GM19328 (cell line): ENCODE measurements around the gene MRPS30.
"Not testable (repeated sequence)": the region's sequence is repeated elsewhere in the genome, so short reads cannot be mapped to it uniquely, and the experiment has no call there.

Source experiments
- ATAC-seq: cut with Tn5 transposase; IDR thresholded peaks from one replicate; pipeline ENCODE4 v1.9.1; 2021; ENCODE audit warnings: mild to moderate bottlenecking, moderate library complexity; ENCODE audit not compliant: unreplicated experiment

Gene MRPS30

DNA sequence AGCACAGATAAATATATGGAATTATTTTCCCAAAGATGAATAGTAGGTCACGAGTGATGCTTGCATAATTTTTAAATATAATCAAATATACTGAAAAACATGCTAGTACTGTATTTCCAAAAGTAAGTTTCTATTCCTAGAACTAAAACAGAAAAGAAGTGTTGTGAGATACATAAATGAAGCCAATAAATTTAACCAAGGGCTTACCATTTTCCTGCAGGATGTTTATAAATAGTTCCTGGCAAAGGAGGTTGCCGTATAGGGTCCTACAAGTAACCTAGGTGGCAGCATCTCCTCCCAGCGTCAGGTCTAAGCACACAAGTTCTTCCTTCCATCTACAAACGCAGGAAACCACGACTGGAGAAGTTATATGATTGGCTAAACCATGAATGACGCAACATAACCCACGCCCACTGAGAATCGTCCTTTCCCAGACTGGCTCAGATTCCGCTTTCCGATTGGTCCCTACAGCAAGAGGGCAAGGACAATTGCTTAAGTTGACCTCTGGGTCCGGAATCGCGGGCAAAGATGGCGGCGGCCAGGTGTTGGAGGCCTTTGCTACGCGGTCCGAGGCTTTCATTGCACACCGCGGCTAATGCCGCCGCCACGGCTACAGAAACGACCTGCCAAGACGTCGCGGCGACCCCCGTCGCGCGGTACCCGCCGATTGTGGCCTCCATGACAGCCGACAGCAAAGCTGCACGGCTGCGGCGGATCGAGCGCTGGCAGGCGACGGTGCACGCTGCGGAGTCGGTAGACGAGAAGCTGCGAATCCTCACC is at the start of gene MRPS30:
TSS of gene MRPS30 (plus strand) at position 513 of the 780 bp plus-strand sequence. CDS start at position 529, 16 bp downstream.
- ATAC-seq = peak; percentile 98

DNA sequence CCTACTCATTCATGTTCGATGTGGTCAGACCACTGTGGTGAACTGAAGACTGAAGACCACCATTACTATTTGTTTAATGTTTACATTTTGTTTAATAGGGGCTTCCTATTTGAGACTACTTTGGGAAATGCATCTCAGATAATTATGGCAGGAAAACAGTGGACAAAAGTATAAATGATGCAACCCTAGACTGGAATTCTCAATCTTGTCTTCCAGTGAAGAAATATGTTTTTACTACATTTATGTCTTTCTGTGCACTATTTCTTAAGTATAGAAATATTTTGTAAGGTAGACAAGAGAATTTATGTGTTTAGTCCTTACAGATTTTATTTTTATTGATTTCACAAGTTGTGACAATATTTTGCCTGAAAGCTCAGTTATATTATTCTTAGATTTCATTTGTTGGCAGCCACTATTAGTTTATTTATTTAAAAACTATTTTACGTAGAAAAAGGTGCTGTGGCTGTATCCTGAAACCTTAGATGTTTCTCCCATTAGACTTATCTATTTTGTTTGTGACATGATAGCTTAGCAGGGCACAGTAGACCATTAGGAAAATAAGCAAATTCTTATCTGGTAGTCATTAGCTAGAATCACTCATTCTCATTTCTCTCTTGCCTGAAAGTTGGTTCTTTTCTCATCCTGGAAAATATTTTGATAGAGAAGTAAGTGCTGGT is 39.4 kb upstream of the MRPS30 start:
- no peak for ATAC-seq

DNA sequence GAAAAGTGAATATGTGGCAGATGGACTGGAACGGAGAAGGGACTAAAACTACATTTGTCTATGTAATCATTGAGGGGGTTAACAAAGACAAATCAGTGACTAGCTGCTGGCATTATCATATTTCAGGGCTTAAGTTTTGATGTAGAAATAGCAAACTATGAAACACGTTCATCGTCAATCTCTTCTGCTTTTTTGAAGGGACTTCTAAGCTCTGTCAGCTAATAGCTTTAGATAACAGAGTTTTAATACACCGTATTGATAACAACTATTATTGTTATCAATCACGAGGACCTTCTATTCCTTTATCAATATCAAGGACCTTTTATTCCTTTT is 38.9 kb upstream of the MRPS30 start:
- ATAC-seq = no peak

DNA sequence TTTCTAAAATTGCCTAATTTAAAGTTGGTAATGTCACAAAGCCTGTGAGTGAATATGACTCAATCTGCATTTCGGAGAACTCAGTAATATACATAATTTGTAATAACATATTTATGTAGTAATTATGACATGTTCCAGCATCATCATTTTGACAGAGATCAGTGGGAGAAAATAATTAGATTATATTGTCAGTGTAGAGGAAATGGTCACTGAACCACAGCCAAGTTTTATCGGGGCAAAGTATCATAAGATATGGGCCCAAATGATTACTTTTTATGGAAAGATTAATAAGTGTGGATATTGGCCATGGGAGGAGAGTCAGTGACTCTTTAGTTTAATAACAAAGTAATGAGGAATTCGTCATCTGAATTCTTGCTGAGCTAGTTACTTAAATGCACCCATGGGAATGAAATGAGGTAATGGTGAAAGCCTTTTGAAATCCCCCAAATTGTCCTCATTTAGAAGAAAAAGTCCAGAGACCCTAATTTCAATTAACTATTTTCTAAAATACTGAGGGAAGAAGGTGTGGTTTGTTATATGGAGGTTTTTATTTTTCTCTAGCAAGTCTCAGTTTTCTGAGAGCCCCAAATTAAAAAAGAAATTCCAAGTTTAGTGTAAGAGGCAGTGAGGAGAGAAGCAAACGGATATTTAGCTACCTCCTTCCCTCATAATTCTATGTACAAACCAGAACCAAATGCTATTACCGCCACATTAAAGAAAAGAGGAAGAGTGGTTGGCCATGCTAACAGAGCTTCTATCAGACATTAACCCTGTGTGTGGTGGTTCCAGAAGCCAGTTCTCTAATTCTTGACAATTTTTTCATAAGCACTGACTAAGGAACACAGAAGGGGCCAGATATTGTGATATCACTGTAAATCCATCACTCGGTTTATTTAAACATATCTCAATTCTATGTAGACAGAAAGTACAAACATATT is 37.7 kb upstream of the MRPS30 start:
- no peak for ATAC-seq

DNA sequence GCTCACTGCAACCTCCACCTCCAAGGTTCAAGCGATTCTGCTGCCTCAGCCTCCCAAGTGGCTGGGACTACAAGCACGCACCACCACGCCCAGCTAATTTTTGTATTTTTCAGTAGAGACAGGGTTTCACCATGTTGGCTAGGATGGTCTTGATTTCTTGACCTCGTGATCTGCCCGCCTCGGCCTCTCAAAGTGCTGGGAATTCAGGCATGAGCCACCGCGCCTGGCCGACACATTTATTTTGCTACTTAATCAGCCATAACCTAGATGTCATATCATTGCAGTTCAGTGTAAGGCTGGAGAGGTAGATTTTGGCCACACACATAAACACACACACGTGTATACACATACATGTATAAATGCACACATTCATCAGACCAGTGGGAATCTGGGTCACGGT is 36.4 kb upstream of the MRPS30 start:
- ATAC-seq = not testable (repeated sequence)

DNA sequence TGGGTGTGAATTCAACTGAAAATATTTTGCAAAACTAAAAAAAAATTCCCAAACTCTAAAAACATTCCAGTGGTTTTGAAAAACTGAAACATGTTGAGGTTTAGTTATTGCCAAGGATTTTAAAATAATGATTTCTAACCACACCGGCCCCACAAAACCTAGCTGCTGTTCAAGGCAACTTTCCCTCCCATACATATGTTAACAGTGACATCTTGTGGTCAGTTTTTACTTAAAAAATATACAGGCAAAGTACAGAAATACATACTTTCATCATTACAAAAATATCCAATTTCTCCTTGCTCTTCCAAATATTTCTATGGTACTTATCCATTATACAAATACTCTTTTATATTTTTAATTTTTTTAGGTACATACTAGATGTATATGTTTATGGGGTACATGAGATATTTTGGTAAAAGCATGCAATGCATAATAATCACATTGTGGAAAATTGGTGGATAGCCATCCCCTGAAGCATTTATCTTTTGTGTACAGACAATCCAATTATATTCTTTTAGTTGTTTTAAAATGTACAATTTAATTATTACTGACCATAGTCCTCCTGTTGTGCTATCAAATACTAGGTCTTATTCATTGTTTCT is 34.4 kb upstream of the MRPS30 start:
- ATAC-seq = no peak

DNA sequence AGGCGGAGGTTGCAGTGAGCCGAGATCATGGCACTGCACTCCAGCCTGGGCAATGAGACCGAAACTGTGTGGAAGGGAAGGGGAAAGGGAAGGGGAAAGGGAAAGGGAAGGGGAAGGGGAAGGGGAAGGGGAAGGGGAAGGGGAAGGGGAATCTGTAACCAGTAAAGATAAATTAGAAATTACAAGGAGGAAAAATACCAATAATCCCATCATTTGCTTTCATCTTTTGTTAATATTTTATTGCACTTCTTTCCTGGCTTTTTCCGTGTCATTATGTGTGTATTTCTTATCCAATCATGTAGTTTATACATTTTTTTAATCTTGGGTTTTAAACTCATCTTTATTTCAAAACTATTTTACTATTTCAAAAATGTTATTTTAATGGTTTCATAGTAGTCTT is 29.6 kb upstream of the MRPS30 start:
- no peak for ATAC-seq

DNA sequence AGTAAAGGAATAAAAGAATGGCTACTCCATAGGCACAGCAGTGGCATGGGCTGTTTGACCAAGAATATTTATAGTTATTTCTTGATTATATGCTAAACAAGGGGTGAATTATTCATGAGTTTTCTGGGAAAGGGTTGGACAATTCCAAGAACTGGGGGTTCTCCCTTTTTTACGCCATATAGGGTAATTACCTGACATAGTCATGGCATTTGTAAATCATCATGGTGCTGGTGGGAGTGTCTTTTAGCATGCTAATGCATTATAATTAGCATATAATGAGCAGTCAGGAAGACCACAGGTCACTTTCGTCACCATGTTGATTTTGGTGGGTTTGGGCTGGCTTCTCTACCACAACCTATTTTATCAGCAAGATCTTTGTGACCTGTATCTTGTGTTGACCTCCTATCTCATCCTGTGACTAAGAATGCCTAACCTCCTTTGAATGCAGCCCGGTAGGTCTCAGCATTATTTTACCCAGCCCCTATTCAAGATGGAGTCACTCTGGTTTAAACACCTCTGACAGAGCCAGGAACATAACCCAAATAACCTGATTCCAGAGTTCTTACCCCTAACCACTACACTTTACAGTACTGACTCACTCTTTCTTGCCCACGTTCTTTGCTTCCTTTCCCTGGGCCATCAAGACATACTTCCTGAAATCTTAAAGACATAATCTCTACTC is 25.0 kb upstream of the MRPS30 start:
- no peak for ATAC-seq

DNA sequence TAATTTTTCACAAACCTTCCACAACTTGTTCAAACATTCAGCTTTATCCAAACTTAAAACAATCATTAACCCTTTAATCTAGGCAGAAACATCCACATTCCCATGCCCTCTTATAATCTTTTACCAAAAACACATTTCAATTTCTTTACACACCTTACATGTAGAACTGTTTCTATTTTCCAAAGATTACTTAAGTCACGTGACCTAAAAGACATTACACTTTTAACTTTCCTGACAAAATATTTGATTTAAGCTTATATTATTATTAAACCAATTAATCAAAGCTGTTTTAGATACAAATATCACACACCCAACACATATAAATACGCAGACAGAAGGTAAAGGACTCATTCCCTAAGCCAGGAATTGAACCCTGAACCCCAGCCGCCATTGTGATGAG is 21.0 kb upstream of the MRPS30 start:
- ATAC-seq = no peak

DNA sequence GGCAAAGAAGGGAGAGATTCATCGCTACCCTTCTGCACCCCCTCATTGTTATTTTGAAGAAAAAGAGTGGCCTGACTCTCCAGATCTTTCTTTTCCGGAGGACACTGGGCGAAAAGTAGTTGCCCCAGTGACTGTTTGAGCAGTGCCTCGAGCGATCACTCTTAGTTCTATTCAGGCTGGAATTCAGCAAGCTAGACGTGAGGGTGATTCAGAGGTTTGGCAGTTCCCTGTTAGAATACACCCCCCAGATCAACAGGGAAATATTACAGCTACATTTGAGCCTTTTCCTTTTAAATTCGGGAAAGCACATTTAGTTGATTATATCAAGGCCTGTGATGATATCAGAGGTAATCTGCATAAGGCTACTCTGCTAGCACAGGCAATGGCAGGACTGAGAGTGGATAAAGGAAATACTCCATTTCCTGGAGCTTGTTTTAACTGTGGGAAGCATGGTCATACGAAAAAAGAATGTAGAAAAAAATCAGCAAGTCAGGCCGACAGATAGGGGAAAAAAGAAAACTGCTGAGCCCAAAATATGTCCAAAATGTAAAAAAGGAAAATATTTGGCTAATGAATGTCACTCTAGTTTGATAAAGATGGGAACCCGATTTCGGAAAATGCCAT is 19.3 kb upstream of the MRPS30 start:
- not testable (repeated sequence) for ATAC-seq

DNA sequence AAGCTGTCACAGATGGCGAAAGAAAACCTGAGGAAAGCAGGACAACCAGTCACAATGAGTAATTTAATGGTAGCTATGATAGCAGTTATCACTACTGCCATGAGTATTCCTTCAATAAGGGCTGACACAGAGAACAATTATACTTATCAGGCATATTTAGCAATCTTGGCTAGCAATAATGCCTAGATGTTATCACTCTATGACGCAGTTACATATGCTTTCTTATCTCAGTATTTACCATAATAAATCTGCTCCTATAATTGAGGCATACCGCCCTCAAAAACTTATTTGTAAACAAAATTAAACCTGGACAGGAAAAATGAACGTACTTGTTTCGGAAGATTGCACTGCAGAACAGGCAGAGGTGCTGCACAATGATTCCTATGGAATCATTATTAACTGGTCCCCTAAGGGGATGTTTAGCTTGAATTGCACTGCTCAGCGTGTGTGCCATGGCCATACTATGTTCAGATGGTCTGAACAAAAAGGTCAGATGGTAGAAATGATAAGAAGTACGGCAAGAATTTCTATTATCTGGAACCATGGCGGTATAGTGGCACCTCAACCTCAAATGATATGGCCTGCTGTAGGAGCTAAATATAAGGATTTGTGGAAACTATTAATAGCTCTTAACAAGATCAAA is 16.6 kb upstream of the MRPS30 start:
- not testable (repeated sequence) for ATAC-seq

DNA sequence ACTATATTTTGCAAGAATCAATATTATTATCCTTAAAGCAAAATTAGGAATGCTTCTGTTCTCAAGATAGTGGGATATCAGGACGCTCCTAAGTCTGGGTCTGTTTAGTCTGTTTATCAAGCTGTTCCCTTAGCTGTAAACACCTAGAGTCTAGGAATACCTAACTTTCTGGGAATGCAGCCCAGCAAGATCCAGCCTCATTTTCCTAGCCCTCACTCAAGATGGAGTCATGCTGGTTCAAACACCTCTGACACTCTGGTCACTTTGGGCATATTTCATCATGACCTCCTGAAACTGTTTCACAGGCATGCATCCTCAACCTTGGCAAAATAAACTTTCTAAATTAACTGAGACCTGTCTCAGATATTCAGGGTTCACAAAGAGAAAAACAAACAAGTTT is 14.4 kb upstream of the MRPS30 start:
- ATAC-seq = no peak

DNA sequence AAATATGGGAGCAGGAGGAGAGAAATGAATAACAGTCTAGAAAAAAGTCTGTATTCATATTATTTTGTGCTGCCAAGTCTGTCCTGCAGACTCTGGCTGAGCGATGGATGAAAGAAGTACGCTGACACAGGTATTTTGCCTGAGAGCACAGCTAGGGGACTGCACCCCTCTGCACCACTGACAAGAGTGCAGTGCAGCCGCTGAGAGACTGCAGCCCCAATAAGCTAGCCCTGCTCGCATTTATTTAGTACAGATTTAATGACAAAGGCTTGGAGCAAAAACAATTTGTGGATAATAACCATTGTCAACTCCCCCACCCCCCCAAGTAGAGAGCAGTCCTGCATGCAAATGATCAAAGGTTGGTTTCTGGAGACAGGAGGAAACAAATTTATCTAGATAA is 13.3 kb upstream of the MRPS30 start:
- no peak for ATAC-seq

DNA sequence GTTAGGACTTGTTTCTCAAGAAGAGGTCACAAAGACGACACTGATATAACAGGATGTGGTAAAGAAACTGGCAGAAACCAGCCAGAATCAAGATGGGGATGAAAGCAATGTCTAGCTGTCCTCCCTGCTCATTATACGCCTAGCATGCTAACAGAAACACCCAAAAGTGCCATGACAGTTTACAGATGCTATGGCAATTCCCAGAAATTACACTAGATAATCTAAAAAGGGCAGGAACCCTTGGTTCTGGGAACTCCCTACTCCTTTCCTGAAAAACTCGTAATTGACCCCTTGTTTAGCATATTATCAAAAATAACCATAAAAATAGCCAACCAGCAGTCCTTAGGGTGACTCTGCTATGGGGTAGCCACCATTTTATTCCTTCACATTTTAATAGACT is 10.9 kb upstream of the MRPS30 start:
- no peak for ATAC-seq

DNA sequence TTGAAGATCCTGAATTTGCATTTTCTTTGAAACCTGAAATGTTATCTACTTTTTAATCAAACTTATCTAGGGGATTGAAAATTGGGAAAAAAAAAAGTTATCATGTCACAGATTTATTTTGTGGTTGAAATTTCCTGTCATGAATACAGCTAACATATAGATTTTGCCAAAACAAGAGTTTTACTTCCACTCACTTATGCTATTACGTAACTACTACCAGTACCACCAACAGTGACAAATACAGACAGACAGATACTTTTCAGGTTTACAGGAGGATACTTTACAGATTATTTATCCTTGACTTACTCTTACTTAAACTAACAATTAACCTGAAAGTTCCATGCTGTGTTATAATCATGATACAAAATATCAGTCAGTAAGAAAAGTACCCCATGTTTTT is 6.8 kb upstream of the MRPS30 start:
- no peak for ATAC-seq

DNA sequence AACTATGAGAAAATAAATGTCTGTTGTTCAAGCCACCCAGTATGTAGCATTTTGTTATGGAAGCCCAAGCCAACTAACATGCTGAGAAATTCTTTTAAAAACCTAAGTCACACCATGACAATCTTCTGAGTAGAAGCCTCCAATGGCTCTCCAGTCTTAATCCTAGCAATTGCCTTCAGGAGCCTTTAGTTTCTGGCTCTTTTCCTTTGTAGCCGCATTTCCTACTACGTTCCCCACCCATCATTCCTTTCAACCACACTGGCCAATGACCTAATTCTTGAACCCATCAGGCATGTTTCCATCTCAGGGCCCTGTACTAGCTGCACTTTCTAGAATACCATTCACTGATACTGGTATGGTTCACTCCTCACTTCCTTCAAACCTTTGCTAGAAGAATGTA is 2.1 kb upstream of the MRPS30 start:
- no peak for ATAC-seq

DNA sequence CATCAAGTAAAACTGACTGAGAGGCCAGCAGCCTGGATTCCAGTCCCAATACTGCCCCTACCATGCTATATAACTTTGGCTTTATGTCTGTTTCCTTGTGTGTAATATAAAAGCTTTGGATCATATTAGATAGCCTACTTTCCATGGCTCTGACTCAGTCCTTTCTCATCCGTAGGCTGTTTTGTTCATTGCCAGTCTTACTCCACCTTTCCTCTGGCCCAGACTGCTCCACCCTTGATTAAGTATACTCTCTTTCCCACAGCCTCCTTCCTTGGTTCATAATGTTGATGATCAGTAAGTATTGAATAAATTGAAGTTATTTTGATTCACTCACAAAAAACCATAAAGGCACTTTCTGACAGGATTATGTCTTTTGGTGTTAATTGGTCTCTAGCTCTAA is 1.5 kb upstream of the MRPS30 start:
- no peak for ATAC-seq

DNA sequence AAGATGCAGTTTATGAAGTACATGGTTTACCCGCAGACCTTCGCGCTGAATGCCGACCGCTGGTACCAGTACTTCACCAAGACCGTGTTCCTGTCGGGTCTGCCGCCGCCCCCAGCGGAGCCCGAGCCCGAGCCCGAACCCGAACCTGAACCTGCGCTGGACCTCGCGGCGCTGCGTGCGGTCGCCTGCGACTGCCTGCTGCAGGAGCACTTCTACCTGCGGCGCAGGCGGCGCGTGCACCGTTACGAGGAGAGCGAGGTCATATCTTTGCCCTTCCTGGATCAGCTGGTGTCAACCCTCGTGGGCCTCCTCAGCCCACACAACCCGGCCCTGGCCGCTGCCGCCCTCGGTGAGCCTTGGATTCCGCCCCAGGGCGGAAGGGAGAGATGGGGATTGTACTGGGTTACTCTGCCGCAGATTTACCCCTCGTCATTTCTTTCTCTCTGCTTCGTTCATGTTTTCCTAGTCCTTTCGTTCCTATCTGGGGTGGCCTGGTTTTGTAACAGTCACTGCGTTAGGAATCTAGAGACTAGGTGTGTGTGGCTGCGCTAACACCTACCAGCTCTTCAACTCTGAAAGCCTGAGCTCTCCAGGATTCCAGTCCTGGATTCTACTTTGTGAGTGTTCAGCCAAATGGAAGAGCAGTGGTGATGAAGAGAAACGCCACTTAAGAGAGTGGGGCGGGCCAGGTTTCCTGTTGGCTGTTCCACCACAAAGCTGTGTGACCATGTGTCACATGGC is 638 bp downstream of the MRPS30 start:
- ATAC-seq = peak; percentile 35

DNA sequence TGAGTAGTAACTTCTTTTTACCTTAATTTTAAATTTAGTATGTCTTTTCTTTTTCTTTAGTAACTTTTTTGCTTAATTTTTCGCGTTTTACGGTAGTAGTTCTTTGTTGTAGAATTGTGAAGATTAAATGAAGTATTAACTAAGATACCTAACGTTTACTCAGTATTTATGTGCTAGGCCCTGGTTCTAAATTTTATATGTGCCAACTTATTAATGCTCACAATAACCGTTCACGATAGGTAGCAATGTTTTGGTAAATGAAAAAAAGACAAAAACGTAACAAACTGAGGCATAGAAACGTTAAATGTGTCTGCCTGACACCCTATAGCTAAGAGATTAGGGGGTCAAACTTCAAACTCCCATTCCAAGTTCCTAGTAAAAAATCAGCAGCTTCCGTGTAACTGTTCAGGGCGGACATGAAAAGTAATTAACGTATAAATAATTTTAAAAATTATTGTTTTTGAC is 1.2 kb downstream of the MRPS30 start:
- ATAC-seq = no peak
